GM23248 (cell line): ENCODE measurements around the gene TUNAR.

Source experiments
- EZH2 ChIP-seq: fragments of 200-600 bp; sonication (generic); IDR thresholded peaks from 2 replicates; pipeline ENCODE4 v1.6.1; 2018; ENCODE audit warnings: antibody characterized with exemption, mild to moderate bottlenecking; ENCODE audit not compliant: insufficient read depth, poor library complexity, severe bottlenecking
- EZH2phosphoT487 ChIP-seq: fragments of 200-600 bp; sonication (generic); IDR thresholded peaks from 2 replicates; pipeline ENCODE4 v1.6.1; 2018; ENCODE audit warnings: antibody characterized with exemption, moderate library complexity, mild to moderate bottlenecking, low read depth; ENCODE audit not compliant: insufficient read depth

DNA sequence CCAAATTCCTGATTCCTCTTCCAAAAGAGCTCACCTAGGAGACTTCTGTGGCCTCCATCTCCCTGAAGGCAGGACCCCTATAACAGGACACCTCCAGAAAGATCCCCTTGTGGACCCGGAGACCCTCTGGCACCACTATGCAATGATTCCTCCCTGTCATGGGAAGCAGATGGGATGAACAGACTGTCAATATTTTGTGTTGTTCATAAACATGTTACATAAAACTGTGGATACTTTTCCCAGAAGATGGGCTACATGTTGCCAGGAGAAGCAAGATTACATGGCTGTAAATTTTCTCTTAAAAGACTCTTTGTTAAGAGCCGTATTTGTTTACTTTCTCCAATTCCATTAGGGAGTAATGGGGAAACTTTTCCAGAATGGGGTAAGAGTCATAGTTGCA lies 52.1 kb downstream of the TUNAR start:
- TF ChIP-seq EZH2 (no peak), EZH2phosphoT487 (no peak)
